DMS79 (cell line): ENCODE data around the gene VSTM2B.
A peak's percentile ranks its signal among the peaks of the same experiment; 100 is the strongest.

Experiments used
- DNase-seq: peaks from one replicate; lab custom pipeline; 2025; lab: John Stamatoyannopoulos, UW

The VSTM2B gene

DNA sequence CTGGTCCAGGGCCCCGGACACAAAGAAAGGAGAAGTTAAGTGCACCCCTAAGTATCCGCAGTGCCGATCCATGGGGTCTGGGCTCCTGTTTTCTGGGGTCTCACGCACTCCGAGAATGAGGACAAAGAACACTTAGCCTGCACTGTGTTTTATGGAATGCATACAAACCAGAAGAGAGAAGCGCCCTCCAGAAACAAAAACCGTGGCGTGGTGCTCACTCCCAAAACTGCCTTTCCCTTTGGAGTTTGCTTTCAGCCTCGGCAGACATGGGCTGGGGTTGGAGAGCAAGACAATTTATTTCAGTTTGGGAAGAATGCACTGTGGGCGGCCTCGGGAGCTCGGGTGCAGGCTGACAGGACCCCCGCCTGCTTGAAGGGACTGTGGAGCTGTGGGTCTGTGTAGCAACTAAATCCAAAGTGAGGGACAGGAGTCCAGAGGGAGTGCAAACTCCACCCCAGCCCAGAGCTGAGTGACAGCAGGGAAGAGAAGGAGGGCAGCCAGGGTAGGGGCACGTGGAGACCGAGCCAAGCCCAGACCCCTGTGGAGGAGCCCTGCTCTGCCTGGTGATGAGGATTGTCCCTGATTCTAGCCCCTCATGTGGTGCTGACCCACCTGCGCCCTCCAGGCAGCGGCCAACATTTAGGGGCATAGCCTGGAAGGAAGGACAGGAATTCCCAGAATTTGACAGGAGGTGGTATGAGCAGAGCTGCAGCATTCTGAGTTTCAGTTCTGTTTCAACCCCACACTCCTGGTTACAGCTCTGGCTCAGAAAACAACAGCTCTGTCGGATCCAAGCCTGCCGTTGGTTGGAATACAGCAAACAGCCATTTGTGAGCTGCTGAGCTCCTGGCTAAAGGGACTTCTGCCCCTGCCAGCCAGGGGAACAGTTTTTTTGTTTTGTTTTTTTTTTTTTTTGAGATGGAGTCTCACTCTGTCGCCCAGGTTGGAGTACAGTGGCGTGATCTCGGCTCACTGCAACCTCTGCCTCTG lies 42.5 kb downstream of the VSTM2B start:
- DNase-seq = no peak

DNA sequence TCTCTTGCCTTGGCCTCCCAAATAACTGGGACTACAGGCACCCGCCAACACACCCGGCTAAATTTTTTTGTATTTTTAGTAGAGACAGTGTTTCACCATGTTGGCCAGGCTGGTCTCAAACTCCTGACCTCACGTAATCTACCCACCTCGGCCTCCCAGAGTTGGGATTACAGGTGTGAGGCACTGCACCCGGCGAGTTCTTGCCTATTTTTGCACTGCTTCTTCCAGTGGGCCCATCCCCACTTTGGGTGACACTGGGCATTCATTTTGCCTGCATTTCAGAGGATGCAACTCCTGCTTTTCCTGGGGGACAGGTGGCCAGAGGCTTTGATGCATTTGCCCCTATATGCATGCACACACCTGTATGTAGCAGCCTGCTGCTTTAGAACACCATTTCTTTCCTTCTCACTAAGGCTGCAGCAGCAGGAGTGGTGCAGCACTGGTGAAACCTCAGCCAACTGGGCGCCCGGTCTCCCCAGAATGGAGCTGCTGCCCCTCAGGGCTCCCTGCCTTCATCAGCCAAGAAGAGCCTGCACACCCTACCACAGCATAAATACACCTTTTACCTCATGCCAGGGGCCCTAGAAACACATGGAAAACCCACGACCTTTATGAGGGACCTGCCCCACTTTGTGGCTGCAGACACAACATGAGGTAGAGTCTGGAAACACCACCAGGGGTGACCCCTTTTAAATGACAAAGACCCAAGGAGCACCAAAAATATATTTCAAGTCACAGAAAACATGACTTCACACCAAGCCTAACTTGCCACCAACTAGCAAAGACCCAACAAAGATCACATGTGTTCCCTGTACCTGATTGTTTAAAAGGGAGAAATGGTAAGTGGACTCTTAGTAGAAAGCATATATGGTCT lies 43.5 kb downstream of the VSTM2B start:
- DNase-seq = no peak

DNA sequence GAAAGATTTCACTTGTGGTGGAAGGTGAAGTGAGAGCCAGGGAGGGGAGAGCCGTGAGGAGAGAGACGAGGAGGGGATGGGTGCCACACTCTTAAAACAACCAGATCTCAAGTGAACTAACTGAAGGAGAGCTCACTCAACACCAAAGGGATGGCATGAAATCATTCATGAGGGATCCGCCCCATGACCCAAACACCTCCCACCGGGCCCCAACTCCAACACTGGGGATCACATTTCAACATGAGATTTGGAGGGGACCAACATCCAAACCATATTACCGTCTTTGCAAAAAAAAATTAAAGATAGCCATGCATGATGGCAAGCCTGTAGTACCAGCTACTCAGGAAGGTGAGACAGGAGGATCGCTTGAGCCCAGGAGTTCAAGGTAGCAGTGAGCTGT lies 45.4 kb downstream of the VSTM2B start:
- no peak for DNase-seq

DNA sequence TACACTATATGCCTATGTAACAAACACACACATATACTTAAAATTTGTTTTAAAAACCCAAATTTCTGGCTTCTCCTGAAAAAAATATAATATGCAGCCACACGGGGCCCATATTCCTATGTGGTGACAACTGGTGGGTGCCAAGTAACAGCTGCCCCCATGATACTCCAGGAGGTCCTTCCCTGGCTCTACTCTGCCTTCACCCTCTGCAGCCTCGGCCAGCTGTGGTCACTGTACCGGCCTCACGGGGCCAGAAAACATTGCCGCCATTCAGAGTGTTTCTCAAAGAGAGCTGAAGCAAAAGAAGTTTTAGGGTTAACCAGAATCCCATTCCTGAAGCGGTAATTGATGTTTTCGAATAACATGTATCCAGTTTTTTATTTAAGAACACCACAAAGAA lies 47.7 kb downstream of the VSTM2B start:
- no peak for DNase-seq

DNA sequence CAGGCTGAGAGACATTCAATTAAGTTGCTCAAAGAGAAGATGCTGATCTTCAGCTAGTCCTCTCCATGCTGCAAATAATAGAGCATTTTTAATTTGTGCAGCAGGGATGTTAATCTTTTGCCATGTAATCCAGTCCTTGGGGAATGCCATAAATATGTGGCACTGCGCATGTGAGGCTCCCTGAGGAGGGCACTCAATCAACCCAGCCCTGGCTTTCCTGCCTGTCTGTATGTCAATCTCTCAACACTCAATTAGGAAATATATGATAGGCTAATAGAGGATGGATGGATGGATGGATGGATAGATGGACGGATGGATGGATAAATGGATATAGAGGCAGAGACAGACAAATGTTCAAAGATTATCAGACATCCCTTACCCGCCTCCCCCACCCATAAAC lies 48.7 kb downstream of the VSTM2B start:
- no peak for DNase-seq

DNA sequence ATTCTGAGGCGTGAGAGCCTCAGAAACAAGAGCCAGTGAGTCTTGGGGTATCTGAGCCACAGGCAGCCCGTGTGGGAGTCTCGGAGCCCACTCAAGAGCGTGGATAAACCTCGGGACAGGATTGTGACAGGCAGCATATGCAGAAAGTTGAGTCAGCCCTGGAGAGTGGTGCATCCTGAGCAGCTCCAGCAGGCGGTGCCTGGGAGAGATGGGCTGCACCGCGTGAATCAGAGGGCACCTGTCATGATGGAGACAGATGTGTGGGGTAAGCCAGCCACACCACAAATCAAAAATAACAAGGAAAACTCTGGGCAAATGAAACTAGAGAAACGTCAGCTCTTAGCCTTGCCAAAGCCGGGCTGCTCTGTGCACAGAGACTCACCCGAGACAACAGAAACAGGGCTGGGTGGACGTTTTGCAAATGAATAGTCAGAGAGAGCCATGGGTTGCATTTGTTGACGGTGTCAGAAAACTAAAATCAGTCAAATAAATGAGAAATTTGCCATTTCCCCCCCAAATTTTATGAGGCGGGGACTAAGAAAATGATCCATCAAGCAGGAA lies 50.3 kb downstream of the VSTM2B start:
- DNase-seq = no peak

DNA sequence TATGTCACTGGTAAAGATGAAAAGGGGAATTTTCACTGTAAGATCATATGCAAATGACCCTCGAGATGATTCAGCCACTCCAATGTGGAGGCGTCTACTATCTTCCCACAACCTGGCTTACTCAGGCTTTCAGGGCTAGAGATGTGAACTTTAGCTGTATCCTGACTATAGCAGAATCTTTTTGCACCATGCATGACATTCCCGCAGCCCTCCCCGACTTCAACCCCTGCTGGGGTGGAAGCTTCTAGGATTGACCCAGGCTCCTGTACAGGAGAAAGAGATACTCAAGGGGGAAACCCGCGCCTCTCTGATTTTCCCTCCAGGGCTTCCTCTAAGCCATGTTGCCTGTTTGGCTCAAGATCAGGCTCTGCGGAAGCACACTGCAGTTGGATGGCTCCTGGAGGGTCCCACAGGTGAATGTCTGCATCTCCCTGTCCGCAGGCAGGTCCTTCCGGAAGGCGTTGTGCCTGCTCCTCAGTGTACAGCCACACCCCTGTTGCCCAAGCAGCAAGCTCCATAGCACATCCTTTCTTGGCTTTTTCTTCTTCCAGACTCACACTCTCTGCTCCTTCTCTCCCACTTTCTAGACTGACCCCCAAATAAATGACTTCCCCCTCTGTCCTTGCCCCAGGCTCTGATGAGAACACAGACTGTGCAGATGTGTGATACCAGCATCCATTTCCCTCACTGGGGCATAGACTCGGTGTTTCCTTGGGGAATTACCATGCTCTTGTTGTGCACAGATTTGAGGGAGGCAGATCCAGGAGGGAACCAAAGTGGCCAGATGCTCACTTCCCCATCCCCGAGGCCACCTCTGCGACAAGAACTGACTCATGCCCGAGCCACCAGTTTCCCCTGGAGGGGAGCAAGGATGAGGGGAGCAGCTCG lies 51.2 kb downstream of the VSTM2B start:
- no peak for DNase-seq

DNA sequence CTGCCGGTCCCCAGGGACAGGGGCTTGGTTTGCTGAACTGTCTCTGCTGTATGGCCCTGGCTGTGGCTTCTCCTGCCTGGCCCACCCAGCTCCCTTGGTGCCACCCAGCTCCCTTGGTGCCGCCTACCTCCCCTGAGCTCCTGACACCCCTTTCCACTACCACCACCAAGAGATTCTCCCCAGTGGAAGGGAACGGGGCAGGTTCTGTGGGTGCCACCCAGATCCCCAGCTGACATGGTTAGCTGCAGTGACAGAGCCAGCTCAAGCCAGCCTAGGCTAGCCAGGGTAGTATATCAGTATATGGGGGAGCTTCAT lies 51.8 kb downstream of the VSTM2B start:
- DNase-seq = no peak

DNA sequence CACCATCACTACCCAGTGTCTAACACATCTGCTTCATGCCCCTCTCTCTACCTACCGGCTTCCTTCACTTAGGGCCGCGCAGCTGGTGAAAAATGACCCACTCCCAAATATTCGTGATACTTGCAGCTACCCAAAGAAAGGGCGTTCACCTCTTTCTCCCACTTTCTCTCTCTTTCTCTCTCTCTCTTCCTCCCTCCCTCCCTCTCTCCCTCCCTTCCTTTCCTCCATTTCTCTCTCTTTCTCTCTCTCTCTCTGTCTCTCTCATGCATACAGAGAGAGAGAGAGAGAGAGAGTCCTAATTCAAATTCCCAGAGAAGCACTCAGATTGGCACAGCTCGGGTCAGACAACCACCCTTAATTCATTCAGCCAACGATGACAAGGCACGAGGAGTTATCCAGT lies 52.6 kb downstream of the VSTM2B start:
- DNase-seq = no peak

DNA sequence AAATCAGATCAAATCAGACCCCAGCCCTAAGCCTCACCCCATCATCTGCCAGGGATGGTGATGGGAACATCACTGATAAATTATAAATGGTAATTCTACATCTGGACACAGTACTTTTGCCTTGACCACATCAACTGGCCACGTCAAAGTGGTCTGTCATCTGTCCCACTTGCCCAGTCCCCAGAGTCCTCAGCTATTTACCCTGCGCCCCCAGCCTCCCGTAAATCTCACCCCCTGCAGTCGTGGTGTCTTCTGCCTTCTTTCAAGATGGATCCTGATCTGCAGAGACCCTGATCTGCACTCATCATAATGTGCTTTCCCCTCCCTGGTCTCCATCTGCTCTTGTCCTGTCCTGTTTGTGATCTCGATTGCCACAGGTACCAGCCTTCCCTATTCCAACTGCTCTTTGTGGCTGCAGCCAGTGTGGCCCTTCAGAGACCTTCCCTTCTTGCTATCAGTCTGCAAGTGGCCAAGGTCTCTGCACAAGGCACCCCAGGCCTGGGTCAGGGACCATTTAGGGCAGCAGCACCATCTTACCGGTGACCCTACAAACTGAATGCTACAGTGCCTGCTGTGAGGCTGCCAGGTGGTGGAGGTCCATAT lies 53.6 kb downstream of the VSTM2B start:
- no peak for DNase-seq

DNA sequence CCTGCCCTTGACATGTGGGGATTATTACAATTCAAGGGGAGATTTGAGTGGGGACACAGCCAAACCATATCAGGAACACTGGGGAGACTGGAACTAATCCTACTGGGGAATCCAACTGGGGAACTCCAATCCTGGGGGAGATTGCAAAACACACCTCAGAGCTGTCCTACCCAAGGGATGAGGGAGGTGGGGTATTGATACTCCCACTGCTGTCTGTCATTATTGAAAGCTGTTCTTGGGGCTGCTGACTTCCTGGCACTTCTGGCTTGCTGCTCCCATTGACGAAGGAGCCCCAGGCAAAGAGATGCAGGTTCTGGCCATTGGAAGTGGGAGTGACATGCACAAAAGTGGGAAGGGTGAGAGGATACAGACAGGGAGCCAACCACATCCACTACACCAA lies 55.6 kb downstream of the VSTM2B start:
- no peak for DNase-seq

DNA sequence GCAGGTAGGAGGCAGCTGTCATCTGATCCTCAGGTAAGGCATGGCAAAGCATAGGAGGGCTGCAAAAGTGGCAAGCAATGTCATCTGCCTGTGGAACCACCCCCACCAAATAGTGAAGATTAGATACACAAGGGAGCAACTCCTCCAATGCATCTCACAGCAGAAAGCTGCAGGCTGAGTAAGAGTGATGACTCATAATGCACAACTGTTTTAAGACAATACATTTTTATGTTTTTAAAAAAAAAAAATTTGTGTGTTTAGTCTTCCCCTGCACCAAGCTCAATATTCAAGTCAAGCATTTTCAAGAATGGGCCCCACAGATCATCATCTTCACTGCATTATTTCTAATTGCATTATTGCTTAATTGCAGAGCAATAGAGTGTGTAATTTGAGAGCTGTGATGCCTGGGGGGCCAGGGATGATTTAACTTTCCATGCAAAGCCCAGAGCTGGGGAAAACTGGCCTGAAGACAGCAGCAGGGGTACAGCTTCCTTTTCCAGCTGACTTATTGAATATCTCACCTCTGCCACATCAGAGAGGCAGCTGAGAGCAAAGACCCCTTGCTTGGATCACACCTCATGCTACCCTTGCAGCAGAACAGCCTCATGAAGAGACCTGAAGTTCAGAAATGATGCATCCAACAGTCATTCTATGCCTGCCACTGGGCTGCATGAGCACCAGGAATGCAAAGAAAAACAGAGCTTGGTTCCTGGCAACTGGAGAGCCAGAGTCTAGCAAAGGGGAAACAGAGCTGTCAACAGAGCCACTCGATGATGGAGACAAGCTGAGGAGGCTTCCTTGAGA lies 57.6 kb downstream of the VSTM2B start:
- no peak for DNase-seq

DNA sequence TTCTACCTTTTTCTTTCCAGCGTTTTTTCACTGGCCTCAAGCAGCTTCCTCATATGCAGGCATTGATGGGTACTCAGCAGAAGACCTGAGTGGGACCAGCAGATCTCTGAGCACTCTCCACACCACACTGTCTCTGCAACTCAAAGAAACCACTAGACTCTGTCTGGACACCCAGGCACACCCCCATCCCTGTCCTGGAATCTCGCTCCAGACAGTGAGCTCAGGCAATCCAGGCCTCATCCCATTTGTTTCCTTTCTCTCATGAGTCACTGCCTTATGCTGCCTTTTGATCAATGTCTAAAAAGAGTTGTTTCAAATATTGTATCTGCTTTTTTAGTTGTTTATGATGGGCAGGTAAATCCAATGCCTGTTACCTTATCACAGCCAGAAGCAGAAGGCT lies 60.6 kb downstream of the VSTM2B start:
- no peak for DNase-seq

DNA sequence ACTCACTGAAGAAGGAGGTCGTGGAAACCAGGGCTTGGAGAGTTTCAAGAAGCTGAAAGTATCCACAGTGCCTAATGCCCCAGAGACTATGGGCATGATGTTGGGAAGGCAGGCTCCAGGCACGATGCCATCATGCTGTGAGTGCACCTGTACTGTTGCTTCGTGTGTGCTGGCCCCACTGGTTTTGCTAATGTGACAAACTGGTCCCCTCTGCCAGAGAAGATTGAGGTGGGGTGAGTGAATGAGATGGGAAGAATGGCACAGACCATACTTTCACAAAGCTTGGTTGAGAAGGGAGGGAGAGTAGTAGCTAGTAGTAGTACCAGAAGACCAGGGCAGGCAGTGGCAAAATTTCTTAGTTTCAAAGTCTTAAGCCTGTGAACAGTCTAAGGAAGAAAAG lies 61.3 kb downstream of the VSTM2B start:
- no peak for DNase-seq

DNA sequence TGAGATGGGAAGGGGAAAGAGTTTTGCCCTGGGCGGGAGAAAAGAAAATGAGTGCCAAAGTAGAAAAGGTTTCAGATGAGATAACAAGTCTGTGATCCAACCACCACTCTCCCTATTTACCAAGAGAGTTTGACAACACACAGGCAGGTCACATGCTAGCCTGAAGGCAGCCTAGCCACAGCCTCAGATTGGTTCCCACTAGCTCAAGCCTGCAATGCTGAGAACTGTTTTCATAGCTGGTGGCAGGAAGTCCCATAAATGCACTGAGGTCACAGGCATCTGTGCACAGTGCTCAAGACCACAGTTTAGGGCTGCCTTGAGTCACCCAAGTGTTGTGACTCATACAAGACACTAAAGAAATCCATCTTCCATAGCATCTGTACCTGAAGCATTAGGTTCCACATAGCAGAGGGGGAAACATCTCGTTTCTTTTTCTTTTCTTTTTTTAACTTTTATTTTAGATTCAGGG lies 61.8 kb downstream of the VSTM2B start:
- no peak for DNase-seq

DNA sequence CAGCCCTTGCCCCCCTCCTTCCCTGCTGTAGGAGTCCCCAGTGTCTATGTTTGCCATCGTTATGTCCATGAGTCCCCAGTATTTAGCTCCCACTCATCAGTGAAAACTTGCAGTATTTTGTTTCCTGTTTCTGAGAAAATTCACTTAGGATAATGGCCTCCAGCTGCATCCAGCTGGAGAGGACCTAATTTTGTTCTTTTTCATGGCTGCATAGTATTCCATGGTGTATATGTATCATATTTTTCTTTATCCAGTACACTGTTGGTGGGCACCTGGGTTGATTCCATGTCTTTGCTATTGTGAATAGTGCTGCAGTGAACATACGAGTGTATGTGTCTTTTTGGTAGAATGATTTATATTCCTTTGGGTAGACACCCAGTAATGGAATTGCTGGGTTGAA lies 62.3 kb downstream of the VSTM2B start:
- DNase-seq = no peak

DNA sequence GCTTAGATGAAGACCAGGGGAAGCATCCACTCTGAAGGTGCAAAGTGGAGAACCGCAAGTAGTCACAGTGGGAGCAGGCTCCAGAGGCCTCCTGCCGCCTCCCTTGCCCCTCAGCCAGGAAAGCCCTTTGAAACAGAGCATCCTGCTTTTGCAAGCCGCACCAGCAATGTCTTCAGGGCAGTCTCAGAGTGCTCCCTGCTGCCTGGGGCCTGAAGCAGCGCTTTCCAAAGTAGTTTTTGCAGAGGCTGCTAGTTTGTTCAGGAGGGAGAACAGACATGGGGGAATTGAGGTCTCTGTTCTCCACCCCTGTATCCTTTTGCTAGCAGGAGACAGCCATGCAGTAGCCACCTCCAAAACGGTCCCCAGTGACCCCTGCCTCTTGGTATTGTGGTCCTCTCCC lies 64.5 kb downstream of the VSTM2B start:
- no peak for DNase-seq

DNA sequence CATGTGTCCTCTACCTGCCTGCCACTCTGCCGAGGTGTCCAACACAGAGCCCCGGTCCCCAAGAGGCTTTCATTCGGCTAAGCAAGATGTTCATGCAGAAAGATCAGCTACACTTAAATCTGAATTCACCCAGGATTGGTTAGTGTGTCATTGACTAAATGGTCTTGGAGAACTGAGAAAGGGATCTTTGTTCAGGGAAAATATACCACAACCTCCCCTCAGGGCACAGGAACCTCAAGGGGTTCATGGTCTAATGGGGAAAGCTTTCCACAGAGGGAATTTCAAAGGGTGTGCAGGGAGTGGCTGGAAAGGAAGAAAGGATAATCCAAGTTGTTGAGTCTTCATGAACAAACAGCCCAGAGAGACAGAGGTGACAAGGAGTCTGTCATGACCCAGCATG lies 65.9 kb downstream of the VSTM2B start:
- DNase-seq = no peak

DNA sequence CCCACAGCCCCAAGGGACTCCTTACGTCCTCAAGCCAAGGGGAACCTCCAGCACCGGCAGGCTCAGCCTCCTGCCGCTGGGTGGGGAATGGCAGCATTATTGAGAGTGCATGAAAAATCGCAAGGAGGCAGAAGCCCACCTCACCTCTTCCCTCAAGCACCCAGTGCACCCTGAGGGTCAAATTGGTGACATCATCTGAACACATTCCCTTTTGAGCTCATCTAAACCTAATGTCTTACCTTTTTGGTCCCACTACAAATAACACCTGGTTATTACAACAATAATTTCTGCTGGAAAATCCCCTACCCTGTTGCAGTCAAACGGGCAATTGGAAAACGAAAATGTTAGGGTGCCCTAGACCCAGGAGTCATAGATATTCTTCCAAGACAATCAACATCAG lies 68.1 kb downstream of the VSTM2B start:
- DNase-seq = no peak

DNA sequence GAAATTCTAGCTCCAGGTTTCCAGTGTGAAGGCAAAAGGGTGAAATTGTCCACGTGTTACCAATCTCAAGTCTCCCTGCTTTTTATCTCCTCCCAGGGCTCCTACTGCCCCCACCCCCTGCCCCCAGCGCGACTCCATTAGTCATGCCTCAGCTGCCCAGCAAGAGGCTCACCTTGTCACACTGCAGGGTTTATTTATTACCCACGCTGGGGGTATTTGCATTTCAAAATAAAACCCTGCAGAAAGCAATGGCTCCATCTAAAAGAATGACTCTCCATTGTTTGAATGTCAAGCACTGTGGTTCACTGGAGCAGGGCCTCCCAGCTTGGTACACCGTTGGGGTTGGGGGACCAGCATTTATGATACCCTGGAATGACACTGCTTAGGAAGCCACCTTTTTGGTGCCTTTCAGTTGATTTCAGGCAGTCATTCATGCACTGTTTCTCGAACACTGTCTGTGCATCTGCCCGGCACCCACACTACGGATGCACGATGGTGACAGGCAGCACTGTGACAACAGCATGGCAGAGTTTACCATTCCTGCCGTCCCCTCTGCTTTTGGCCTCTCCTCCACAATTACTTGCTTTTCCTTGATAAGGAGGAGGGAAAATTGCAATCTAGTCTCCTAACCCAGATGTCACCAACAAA lies 70.4 kb downstream of the VSTM2B start:
- DNase-seq = peak; percentile 62
